H9 (cell line): Measurements from ENCODE around the gene ZNF76. TPM values are rescaled to one million over a fixed set of nuclear protein-coding genes. Genes with fewer than 3 reads are reported as not detected.

Source experiments
- DNase-seq: peaks from one replicate; pipeline ENCODE4 v3.0.0-alpha.2; 2017
- H2AFZ ChIP-seq: one replicate; pipeline ENCODE4 v1.6.1; 2013; ENCODE audit warnings: mild to moderate bottlenecking, low read length, control low read depth, moderate library complexity
- H2AK5ac ChIP-seq: 2 replicates; pipeline ENCODE4 v1.6.1; 2013; ENCODE audit warnings: low read length, control low read depth, mixed read lengths; ENCODE audit not compliant: insufficient read length
- H2BK120ac ChIP-seq: one replicate; pipeline ENCODE4 v1.6.1; 2013; ENCODE audit warnings: low read depth, mild to moderate bottlenecking, low read length, control low read depth, inconsistent platforms; ENCODE audit not compliant: poor library complexity, severe bottlenecking
- H2BK12ac ChIP-seq: 2 replicates; pipeline ENCODE4 v1.6.1; 2013; ENCODE audit warnings: low read length, control low read depth, mixed read lengths, low read depth; ENCODE audit not compliant: insufficient read length
- H2BK15ac ChIP-seq: 2 replicates; pipeline ENCODE4 v1.6.1; 2013; ENCODE audit warnings: low read depth, low read length, control low read depth
- H2BK20ac ChIP-seq: one replicate; pipeline ENCODE4 v1.6.1; 2013; ENCODE audit warnings: low read depth, mild to moderate bottlenecking, low read length, control low read depth, inconsistent platforms; ENCODE audit not compliant: poor library complexity, severe bottlenecking
- H2BK5ac ChIP-seq: 2 replicates; pipeline ENCODE4 v1.6.1; 2013; ENCODE audit warnings: low read length, control low read depth, mixed read lengths; ENCODE audit not compliant: insufficient read length
- H3K14ac ChIP-seq: 2 replicates; pipeline ENCODE4 v1.6.1; 2013; ENCODE audit warnings: low read length, control low read depth; ENCODE audit not compliant: insufficient read depth
- H3K18ac ChIP-seq: 2 replicates; pipeline ENCODE4 v1.6.1; 2013; ENCODE audit warnings: low read depth, mild to moderate bottlenecking, mixed read lengths, low read length, control low read depth; ENCODE audit not compliant: insufficient read length
- H3K23ac ChIP-seq: 2 replicates; pipeline ENCODE4 v1.6.1; 2013; ENCODE audit warnings: low read length, control low read depth, mixed read lengths, low read depth; ENCODE audit not compliant: insufficient read length
- H3K23me2 ChIP-seq: 2 replicates; pipeline ENCODE4 v1.6.1; 2013; ENCODE audit warnings: low read depth, mild to moderate bottlenecking, mixed read lengths, low read length, control low read depth; ENCODE audit not compliant: insufficient read length, poor library complexity, severe bottlenecking
- H3K27ac ChIP-seq: 2 replicates; pipeline ENCODE4 v1.5.1; 2013; ENCODE audit warnings: low read length, control low read depth, mixed read lengths, low read depth; ENCODE audit not compliant: insufficient read length
- H3K27me3 ChIP-seq: 2 replicates; pipeline ENCODE4 v1.6.1; 2013; ENCODE audit warnings: low read length, control low read depth, inconsistent platforms; ENCODE audit not compliant: insufficient read depth
- H3K4ac ChIP-seq: 2 replicates; pipeline ENCODE4 v1.6.1; 2013; ENCODE audit warnings: low read depth, mild to moderate bottlenecking, control low read depth, inconsistent platforms, low read length, moderate library complexity
- H3K4me1 ChIP-seq: 2 replicates; pipeline ENCODE4 v1.6.1; 2013; ENCODE audit warnings: low read length, control low read depth, inconsistent platforms; ENCODE audit not compliant: insufficient read depth
- H3K4me2 ChIP-seq: 2 replicates; pipeline ENCODE4 v1.6.1; 2013; ENCODE audit warnings: low read length, control low read depth, mixed read lengths; ENCODE audit not compliant: insufficient read length, insufficient read depth
- H3K56ac ChIP-seq: 2 replicates; pipeline ENCODE4 v1.6.1; 2013; ENCODE audit warnings: low read depth, mild to moderate bottlenecking, mixed read lengths, low read length, control low read depth; ENCODE audit not compliant: insufficient read length
- H3K79me1 ChIP-seq: 2 replicates; pipeline ENCODE4 v1.6.1; 2013; ENCODE audit warnings: low read depth, mild to moderate bottlenecking, moderate library complexity, low read length, control low read depth, inconsistent platforms; ENCODE audit not compliant: insufficient read depth, poor library complexity, severe bottlenecking
- H3K79me2 ChIP-seq: 2 replicates; pipeline ENCODE4 v1.6.1; 2013; ENCODE audit warnings: low read length, control low read depth, inconsistent platforms; ENCODE audit not compliant: insufficient read depth
- H3K9ac ChIP-seq: 2 replicates; pipeline ENCODE4 v1.6.1; 2013; ENCODE audit warnings: low read length, control low read depth, mixed read lengths; ENCODE audit not compliant: insufficient read length; ENCODE audit errors: extremely low read depth
- H3K9me3 ChIP-seq: one replicate; pipeline ENCODE4 v1.6.1; 2013; ENCODE audit warnings: low read depth, low read length, inconsistent platforms; ENCODE audit not compliant: control insufficient read depth
- H3T11ph ChIP-seq: one replicate; pipeline ENCODE4 v1.6.1; 2013; ENCODE audit warnings: mild to moderate bottlenecking, low read length, control low read depth, inconsistent platforms
- H4K20me1 ChIP-seq: one replicate; pipeline ENCODE4 v1.6.1; 2013; ENCODE audit not compliant: control insufficient read depth, insufficient read length, insufficient read depth
- H4K5ac ChIP-seq: 2 replicates; pipeline ENCODE4 v1.6.1; 2013; ENCODE audit warnings: low read depth, mild to moderate bottlenecking, mixed read lengths, low read length, control low read depth; ENCODE audit not compliant: insufficient read length
- H4K8ac ChIP-seq: replicated peaks from 2 replicates; pipeline ENCODE4 v1.6.1; 2013; ENCODE audit warnings: low read length, control low read depth, mixed read lengths, low read depth; ENCODE audit not compliant: insufficient read length
- H4K91ac ChIP-seq: 2 replicates; pipeline ENCODE4 v1.6.1; 2013; ENCODE audit warnings: low read depth, mild to moderate bottlenecking, moderate library complexity, mixed read lengths, low read length, control low read depth; ENCODE audit not compliant: insufficient read length
- H3K27ac Mint-ChIP-seq, 3 experiments: 2 replicates in 2 of 3; 3 replicates in 1 of 3; pipeline ENCODE4 v1.8.0; 2020 to 2021; ENCODE audit warnings: mixed read lengths in 3 of 3, mild to moderate bottlenecking in 1 of 3, moderate library complexity in 1 of 3
- H3K27me3 Mint-ChIP-seq: 2 replicates; pipeline ENCODE4 v1.8.0; 2021; ENCODE audit warnings: low read depth, mild to moderate bottlenecking, moderate library complexity, mixed read lengths
- H3K36me3 Mint-ChIP-seq, 3 experiments: 2 replicates in 2 of 3; 3 replicates in 1 of 3; pipeline ENCODE4 v1.8.0; 2020 to 2021; ENCODE audit warnings: low read depth in 3 of 3, mixed read lengths in 3 of 3; ENCODE audit not compliant: insufficient read depth in 1 of 3
- H3K4me1 Mint-ChIP-seq, 2 experiments: 2 replicates each; pipeline ENCODE4 v1.8.0; 2020; ENCODE audit warnings: mixed read lengths in 2 of 2
- H3K4me3 Mint-ChIP-seq, 2 experiments: 2 replicates in 1 of 2; 3 replicates in 1 of 2; pipeline ENCODE4 v1.8.0; 2020 to 2021; ENCODE audit warnings: mild to moderate bottlenecking in 2 of 2, mixed read lengths in 2 of 2, moderate library complexity in 1 of 2
- H3K9me3 Mint-ChIP-seq, 2 experiments: 2 replicates in 1 of 2; 3 replicates in 1 of 2; pipeline ENCODE4 v1.8.0; 2020; ENCODE audit warnings: mild to moderate bottlenecking in 2 of 2, mixed read lengths in 2 of 2, moderate library complexity in 1 of 2
- CTCF ChIP-seq: fragments of 200-600 bp; sonication (generic); conservative IDR thresholded peaks from 3 replicates; pipeline ENCODE4 v1.8.0; 2021; ENCODE audit warnings: antibody characterized with exemption, mild to moderate bottlenecking
- WGBS: extraction: QIAGEN DNeasy Blood & Tissue Kit; methylation state at CpG from one replicate; pipeline ENCODE4 v1.1.7; 2013; ENCODE audit warnings: missing lambda C conversion rate, low lambda C conversion rate, mixed read lengths; ENCODE audit not compliant: insufficient read length; ENCODE audit errors: extremely low coverage; 5-methylcytosine and 5-hydroxymethylcytosine counted together
- total RNA-seq: library from RNA; stranded (reverse); gene quantifications from 2 replicates; pipeline ENCODE4 v1.2.1, GENCODE V29; 2021

ZNF76 gene
- total RNA-seq, 1 experiment from 2014 or later: 21.1 TPM

DNA sequence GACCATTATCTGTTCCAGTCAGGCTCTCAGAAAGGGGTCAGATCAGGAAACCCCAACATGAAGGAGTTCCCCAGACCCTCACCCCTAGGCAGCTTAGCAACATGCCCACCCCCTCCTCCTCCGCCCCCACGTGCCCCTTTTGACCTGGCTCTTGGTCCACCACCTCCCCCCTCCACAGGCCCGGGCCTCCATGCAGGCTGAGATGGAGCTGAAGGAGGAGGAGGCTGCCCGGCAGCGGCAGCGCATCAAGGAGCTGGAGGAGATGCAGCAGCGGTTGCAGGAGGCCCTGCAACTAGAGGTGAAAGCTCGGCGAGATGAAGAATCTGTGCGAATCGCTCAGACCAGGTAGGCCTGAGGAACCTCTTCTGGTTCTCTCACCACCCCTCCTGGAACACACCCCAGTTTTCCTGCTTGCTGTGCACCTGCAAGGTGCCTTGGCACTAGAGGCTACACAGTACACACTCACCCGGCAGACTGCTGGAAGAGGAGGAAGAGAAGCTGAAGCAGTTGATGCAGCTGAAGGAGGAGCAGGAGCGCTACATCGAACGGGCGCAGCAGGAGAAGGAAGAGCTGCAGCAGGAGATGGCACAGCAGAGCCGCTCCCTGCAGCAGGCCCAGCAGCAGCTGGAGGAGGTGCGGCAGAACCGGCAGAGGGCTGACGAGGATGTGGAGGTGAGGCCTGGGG is 60.0 kb downstream of the ZNF76 start:
- Histone ChIP-seq H4K20me1 (no peaks in the 10 kb centered on the region), H2BK5ac (no peak overlapping the region)

More for the DNA sequence above, 60.0 kb downstream of the ZNF76 start:
- Histone ChIP-seq H2AFZ (no peak overlapping the region), H3K56ac (no peak overlapping the region), H2BK120ac (no peak overlapping the region), H2BK20ac (no peak overlapping the region), H2AK5ac (no peak overlapping the region), H3K4me1 (peaks cover 3% of the 10 kb centered on the region), H3K4ac (no peak overlapping the region), H3K79me1 (no peaks in the 10 kb centered on the region), H3K18ac (no peak overlapping the region), H3K23ac (no peak overlapping the region), H3K14ac (no peak overlapping the region), H3K79me2 (no peaks in the 10 kb centered on the region), H3K23me2 (peaks cover 10% of the 10 kb centered on the region), H3K9ac (no peak overlapping the region), H3K27me3 (peaks cover 3% of the 10 kb centered on the region; the same call in 1 of the 2 replicates), H2BK15ac (no peak overlapping the region), H3K9me3 (no peaks in the 10 kb centered on the region), H4K8ac (no peak overlapping the region), H4K91ac (no peak overlapping the region), H4K5ac (no peak overlapping the region), H3K4me2 (no peak overlapping the region), H3T11ph (no peak overlapping the region), H2BK12ac (no peak overlapping the region), H3K27ac (no peak overlapping the region)
- H3K9me3 Mint-ChIP-seq: no peaks in the 10 kb centered on the region; a peak in 1 of 5 replicates
- H3K4me1 Mint-ChIP-seq: peaks cover 20 to 24% of the 10 kb centered on the region in 2 experiments
- H3K36me3 Mint-ChIP-seq: peaks cover 0 to 5% (median 0%) of the 10 kb centered on the region in 3 experiments; a peak in 2 of 7 replicates
- H3K27ac Mint-ChIP-seq: no peak overlapping the region
- peaks cover 28% of the 10 kb centered on the region for H3K27me3 Mint-ChIP-seq
- peak overlapping the region in 1 of 2 experiments; percentile 11; a peak in 1 of 5 replicates for H3K4me3 Mint-ChIP-seq
- TF ChIP-seq CTCF: no peak
- DNase-seq: peak; percentile 30
- no CpG with 5 or more reads among the region's 20 CpGs for WGBS
